Superior temporal gyrus (tissue), 1 donor: ENCODE results near the gene RANBP6.

Experiments
- DNase-seq: peaks from one replicate; pipeline ENCODE4 v3.0.0-alpha.2; 2016; ENCODE audit errors: extremely low spot score

RANBP6 gene

GRCh38 chr9:6007058-6007769, 8.2 kb downstream of the RANBP6 start:
- peak; percentile 28 for DNase-seq

DNA sequence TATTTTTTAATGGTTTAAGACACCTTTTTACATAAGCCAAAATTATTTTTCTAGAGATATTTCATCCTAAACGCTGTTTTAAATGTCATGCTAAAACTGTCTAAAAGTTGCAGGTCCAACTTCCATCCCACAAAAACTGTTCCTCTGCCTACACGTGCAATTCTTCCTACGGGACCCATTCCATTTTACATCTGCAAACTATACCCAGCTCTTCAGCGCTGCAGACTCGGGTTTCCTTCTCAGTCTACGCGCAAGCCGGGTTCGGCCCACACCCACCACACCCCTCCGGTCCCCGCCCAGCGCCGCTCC, 8.7 kb downstream of the RANBP6 start:
- no peak for DNase-seq

GRCh38 chr9:6000955-6001354, 14.5 kb downstream of the RANBP6 start:
- DNase-seq, result no peak

DNA sequence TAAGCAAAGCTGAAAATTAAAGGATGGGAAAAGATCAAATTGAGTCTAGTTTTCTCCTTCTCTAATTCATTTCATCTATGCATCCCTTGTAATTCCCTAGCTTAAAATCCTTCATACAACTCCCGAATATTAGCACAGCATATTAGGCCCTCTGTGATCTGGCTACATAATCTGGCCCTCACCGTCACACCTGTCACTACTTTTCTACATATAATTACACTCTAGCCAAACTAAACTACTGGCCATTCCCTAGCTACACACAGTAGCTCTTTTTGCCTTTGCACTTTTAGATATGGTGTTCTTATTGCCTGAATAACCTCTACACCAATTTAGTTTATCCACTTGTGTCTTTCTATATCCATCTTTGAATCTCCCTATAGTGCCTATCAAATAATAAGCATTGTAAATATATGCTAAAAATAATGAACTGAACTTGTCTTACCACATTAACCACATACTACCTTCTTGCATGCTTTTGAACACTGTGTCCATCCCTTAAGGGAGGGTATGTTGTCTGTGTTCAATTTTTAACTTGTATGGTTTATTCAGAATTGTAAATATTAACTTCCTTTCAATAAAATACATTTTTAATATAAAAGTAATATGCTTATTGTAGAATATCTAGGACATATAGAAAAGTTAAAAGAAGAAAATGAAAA, 15.9 kb downstream of the RANBP6 start:
- DNase-seq, result no peak

DNA sequence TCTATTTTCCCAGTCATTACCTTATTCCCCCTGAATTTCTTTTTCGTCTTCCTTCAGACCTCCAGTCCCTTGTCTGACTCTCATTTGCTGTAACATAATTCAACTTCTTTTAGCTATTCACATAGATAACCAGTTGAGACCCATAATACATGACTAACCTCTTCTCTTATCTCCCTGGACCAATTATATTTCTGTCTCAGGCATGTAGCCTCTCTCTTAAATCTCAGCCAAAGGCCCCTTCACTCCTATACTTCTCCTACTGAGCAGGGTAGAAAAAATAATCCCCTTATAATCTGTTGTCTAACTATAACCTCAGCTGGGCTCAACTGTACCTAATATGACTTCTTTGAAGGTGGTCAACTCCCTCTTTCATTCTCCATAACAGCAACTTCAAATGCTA, 20.9 kb downstream of the RANBP6 start:
- DNase-seq, result no peak

- no peak for DNase-seq
Observed at GRCh38 chr9:5988265-5988664, 27.2 kb downstream of the RANBP6 start.

- no peak for DNase-seq
Observed at GRCh38 chr9:5983042-5983441, 32.4 kb downstream of the RANBP6 start.

GRCh38 chr9:5982317-5982716, 33.1 kb downstream of the RANBP6 start:
- no peak for DNase-seq

DNA sequence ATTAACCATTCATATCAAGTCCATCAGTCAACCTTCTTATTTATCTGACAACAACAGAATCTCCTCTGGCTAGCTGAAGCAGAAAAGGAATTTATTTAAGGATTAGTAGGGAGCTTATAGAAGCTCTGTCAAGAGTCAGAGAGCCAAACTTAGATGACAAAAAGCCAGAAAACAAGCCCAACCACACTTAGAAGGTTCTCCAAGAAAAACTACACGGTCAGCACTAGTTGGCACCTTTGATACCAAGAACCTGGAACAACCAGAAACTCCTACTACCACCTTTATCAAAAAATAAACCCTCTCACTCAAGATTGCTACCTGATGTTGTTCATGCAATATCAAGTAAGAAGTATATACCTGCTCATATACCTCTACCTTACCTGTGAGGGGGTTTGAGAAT, 36.9 kb downstream of the RANBP6 start:
- no peak for DNase-seq

- no peak for DNase-seq
Observed at GRCh38 chr9:5976674-5977397, 38.6 kb downstream of the RANBP6 start.

DNA sequence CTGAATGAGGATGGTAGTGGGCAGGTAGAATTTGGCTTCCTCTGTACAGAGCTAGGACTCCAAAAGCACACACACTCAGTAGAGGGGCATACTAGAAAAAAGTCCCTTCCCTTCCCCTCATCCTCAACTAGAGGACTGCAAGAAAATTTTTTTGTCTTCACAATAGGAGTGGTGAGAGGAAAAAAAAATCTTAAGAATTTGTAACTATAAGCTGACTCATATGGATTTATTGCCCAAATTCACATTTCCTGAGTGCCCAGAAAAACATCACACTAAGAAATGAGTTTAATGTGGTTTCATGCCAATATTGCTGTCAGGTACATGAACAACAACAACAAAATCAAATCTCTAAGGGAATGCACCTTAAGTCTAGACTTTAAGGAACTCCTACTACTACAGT, 43.7 kb downstream of the RANBP6 start:
- no peak for DNase-seq
